Neural progenitor cell (in vitro differentiated cells): ENCODE results near the gene ACAD9. TPM values are rescaled to one million over a fixed set of nuclear protein-coding genes. Genes with fewer than 3 reads are reported as not detected.

ENCODE experiments used
- DNase-seq: peaks from one replicate; pipeline ENCODE4 v3.0.0-alpha.2; 2016; ENCODE audit warnings: low spot score
- H2AFZ ChIP-seq: fragments of 200-600 bp; sonication (generic); replicated peaks from 2 replicates; pipeline ENCODE4 v1.6.1; 2016; ENCODE audit warnings: antibody characterized with exemption
- H3F3A ChIP-seq: fragments of 200-600 bp; sonication (generic); 2 replicates; pipeline ENCODE4 v1.6.1; 2016; ENCODE audit warnings: antibody characterized with exemption, low read depth
- H3K27ac ChIP-seq: fragments of 200-600 bp; sonication (generic); 2 replicates; pipeline ENCODE4 v1.5.1; 2016; ENCODE audit warnings: mild to moderate bottlenecking
- H3K27me3 ChIP-seq: fragments of 200-600 bp; sonication (generic); 2 replicates; pipeline ENCODE4 v1.6.1; 2016; ENCODE audit warnings: mild to moderate bottlenecking, moderate library complexity
- H3K36me3 ChIP-seq: fragments of 200-600 bp; sonication (generic); 2 replicates; pipeline ENCODE4 v1.5.1; 2016
- H3K4me1 ChIP-seq: fragments of 200-600 bp; sonication (generic); 2 replicates; pipeline ENCODE4 v1.6.1; 2016; ENCODE audit warnings: mixed run types
- H3K4me2 ChIP-seq: fragments of 200-600 bp; sonication (generic); 2 replicates; pipeline ENCODE4 v1.6.1; 2016
- H3K4me3 ChIP-seq: fragments of 200-600 bp; sonication (generic); 2 replicates; pipeline ENCODE4 v1.5.1; 2016
- H3K79me2 ChIP-seq: fragments of 200-600 bp; sonication (generic); 2 replicates; pipeline ENCODE4 v1.6.1; 2016; ENCODE audit warnings: low read depth
- H3K9ac ChIP-seq: fragments of 200-600 bp; sonication (generic); 2 replicates; pipeline ENCODE4 v1.6.1; 2016
- H3K9me3 ChIP-seq: fragments of 200-600 bp; sonication (generic); 2 replicates; pipeline ENCODE4 v1.5.1; 2016; ENCODE audit warnings: low read depth
- H4K20me1 ChIP-seq: fragments of 200-600 bp; sonication (generic); 2 replicates; pipeline ENCODE4 v1.6.1; 2016; ENCODE audit warnings: low read depth
- H3K27ac Mint-ChIP-seq: 3 replicates; pipeline ENCODE4 v1.8.0; 2021; ENCODE audit warnings: mixed read lengths
- H3K27me3 Mint-ChIP-seq: 2 replicates; pipeline ENCODE4 v1.8.0; 2022; ENCODE audit warnings: low read depth, mild to moderate bottlenecking, inconsistent platforms, moderate library complexity, mixed read lengths; ENCODE audit not compliant: insufficient read depth
- H3K36me3 Mint-ChIP-seq: 3 replicates; pipeline ENCODE4 v1.8.0; 2021; ENCODE audit warnings: mixed read lengths
- H3K4me1 Mint-ChIP-seq: 3 replicates; pipeline ENCODE4 v1.8.0; 2021; ENCODE audit warnings: mixed read lengths
- H3K4me3 Mint-ChIP-seq: 3 replicates; pipeline ENCODE4 v1.8.0; 2021; ENCODE audit warnings: mild to moderate bottlenecking, moderate library complexity, mixed read lengths
- H3K9me3 Mint-ChIP-seq: 3 replicates; pipeline ENCODE4 v1.8.0; 2020; ENCODE audit warnings: mixed read lengths
- EZH2 ChIP-seq: fragments of 200-600 bp; sonication (generic); IDR thresholded peaks from 2 replicates; pipeline ENCODE4 v1.6.1; 2017; ENCODE audit warnings: antibody characterized with exemption, mild to moderate bottlenecking, moderate library complexity
- EZH2phosphoT487 ChIP-seq: fragments of 200-600 bp; sonication (generic); IDR thresholded peaks from 2 replicates; pipeline ENCODE4 v1.6.1; 2017; ENCODE audit warnings: antibody characterized with exemption
- total RNA-seq: library from RNA; depleted of rRNA; stranded (reverse); fragments of >200 nt; gene quantifications from 2 replicates; pipeline ENCODE4 v1.2.3, GENCODE V29; 2015; ENCODE audit warnings: low replicate concordance
- TF ChIP-seq, protein P1 (sequence below): fragments of 200-600 bp; sonication (generic); IDR thresholded peaks from 2 replicates; pipeline ENCODE4 v1.5.1; 2017; ENCODE audit warnings: antibody characterized with exemption, mild to moderate bottlenecking

Gene ACAD9
- total RNA-seq, 1 donor from 2014 or later, result 25.0 TPM

DNA sequence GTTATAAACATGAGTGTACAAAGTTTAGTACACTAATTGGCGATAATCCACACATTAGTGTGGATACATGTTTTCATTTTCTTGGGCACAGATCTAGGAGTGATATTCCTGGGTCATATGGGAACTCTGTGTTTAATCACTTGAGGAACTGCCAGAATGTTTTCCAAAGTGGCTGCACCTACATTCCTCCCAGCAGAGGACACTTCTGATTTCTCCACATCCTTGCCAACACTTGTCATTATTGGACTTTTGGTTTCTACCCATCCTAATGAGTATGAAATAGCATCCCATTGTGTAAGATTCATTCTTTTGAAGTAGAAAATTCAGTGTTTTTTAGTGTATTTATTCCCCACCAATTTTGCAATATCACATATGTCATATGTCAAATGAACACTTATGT is 60.8 kb downstream of the ACAD9 start:
- no peaks in the 10 kb centered on the region for H3K4me1 ChIP-seq
- H3K36me3 ChIP-seq, result no peaks in the 10 kb centered on the region
- H2AFZ ChIP-seq, result no peak overlapping the region
- H3K27me3 Mint-ChIP-seq, result peaks cover 2% of the 10 kb centered on the region
- H3K4me1 Mint-ChIP-seq, result no peaks in the 10 kb centered on the region
- H3K27ac Mint-ChIP-seq, result no peak overlapping the region
- no peak overlapping the region for H3K27ac ChIP-seq
- no peaks in the 10 kb centered on the region for H3K9me3 Mint-ChIP-seq
- H3K36me3 Mint-ChIP-seq, result peaks cover 1% of the 10 kb centered on the region
- H4K20me1 ChIP-seq, result no peaks in the 10 kb centered on the region
- H3K4me3 Mint-ChIP-seq, result no peak overlapping the region
- no peaks in the 10 kb centered on the region for H3K79me2 ChIP-seq
- TF ChIP-seq EZH2phosphoT487 (no peak), EZH2 (no peak)
- TF ChIP-seq, protein P1, sequence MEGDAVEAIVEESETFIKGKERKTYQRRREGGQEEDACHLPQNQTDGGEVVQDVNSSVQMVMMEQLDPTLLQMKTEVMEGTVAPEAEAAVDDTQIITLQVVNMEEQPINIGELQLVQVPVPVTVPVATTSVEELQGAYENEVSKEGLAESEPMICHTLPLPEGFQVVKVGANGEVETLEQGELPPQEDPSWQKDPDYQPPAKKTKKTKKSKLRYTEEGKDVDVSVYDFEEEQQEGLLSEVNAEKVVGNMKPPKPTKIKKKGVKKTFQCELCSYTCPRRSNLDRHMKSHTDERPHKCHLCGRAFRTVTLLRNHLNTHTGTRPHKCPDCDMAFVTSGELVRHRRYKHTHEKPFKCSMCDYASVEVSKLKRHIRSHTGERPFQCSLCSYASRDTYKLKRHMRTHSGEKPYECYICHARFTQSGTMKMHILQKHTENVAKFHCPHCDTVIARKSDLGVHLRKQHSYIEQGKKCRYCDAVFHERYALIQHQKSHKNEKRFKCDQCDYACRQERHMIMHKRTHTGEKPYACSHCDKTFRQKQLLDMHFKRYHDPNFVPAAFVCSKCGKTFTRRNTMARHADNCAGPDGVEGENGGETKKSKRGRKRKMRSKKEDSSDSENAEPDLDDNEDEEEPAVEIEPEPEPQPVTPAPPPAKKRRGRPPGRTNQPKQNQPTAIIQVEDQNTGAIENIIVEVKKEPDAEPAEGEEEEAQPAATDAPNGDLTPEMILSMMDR, result no peak
- H3K27me3 ChIP-seq, result no peaks in the 10 kb centered on the region
- H3F3A ChIP-seq, result no peaks in the 10 kb centered on the region
- DNase-seq, result no peak
- H3K9ac ChIP-seq, result no peak overlapping the region
- H3K9me3 ChIP-seq, result no peaks in the 10 kb centered on the region
- H3K4me2 ChIP-seq, result no peak overlapping the region
- H3K4me3 ChIP-seq, result no peak overlapping the region

DNA sequence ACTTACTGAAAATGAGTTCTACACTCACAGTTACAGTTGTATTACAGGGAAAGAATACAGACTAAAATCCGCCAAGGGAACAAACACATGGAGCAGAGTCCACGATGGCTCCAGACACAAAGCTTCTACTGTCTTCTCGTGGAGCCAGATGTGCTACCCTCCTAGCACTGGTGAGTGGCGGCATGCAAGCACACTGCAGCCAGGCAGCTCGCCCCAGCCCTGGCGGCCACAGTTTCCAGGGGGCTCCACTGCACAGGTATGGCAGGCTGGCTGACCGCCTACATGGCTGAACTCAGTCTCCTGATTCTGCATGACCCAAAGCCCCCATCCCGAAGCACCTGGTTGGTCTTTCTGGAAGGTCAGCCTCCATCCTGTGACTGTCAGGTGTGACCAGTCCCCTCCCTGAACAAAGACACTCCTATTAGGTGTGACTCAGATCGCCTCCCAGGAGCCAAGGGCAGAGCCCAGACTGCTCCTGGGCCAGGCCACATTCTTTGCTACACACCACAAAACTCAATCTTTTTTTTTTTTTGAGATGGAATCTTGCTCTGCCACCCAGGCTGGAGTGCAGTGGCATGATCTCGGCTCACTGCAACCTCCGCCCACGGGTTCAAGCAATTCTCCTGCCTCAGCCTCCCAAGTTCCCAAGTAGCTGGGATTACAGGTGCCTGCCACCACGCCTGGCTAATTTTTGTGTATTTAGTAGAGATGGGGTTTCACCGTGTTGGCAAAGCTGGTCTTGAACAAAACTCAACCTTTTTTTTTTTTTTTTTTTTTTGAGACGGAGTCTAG is 62.9 kb downstream of the ACAD9 start:
- H2AFZ ChIP-seq, result no peak overlapping the region
- H3K27ac Mint-ChIP-seq, result no peak overlapping the region
- H3F3A ChIP-seq, result no peaks in the 10 kb centered on the region
- no peaks in the 10 kb centered on the region for H3K9me3 Mint-ChIP-seq
- H3K27me3 ChIP-seq, result no peaks in the 10 kb centered on the region
- no peaks in the 10 kb centered on the region for H3K36me3 ChIP-seq
- no peak overlapping the region for H3K9ac ChIP-seq
- H3K27me3 Mint-ChIP-seq, result peaks cover 2% of the 10 kb centered on the region
- DNase-seq, result no peak
- no peaks in the 10 kb centered on the region for H3K79me2 ChIP-seq
- H3K4me1 ChIP-seq, result no peaks in the 10 kb centered on the region
- H4K20me1 ChIP-seq, result no peaks in the 10 kb centered on the region
- H3K36me3 Mint-ChIP-seq, result peaks cover 1% of the 10 kb centered on the region
- H3K4me1 Mint-ChIP-seq, result no peaks in the 10 kb centered on the region
- no peaks in the 10 kb centered on the region for H3K9me3 ChIP-seq
- no peak overlapping the region for H3K4me2 ChIP-seq
- no peak for TF ChIP-seq EZH2
- TF ChIP-seq EZH2phosphoT487, result no peak
- TF ChIP-seq, protein P1, result no peak
- no peak overlapping the region for H3K27ac ChIP-seq
- H3K4me3 ChIP-seq, result no peak overlapping the region
- no peak overlapping the region for H3K4me3 Mint-ChIP-seq

DNA sequence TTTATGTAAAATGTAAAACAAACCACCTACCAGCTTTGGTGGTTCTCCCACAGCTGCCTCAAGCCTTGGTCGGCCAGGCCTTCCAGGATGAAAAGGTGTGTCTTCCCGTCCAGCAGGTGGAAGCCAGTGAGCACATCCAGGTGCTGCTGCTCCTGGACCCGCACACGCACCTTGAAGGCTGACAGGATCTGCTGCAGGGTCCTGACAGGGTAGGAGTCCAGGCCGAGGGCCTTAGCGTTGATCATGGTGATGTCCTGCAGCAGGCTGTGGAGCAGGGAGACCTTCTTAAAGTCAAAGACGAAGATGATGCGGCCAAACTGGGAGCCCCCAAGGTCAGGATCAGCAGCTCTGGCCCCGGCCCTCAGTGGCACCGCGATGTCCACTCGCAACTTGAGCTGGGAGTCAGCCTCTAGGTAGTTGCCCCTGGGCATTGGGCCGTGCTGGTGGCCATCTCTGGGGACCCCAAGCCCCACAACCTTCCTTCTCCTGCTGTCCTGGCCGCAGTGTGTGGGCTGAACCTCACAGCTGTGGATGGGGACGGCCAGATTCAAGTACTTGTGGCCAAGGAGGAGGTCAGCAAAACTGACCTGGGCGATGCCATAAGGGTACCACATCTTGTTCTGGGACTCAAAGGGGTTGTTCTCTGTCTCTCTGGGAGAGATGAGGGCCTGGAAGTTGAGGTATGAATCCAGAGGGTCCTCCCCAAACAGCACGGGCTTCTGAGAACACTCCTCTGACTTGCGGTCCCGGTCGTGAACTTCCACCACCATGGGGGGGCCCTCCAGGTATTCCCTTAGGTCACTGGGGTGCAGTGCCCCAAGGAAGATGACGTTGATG is 65.8 kb downstream of the ACAD9 start:
- Histone ChIP-seq H3K79me2 (no peaks in the 10 kb centered on the region), H3K4me2 (no peak overlapping the region), H3K4me1 (peaks cover 2% of the 10 kb centered on the region), H3K27ac (no peak overlapping the region), H3F3A (no peaks in the 10 kb centered on the region), H3K9me3 (no peaks in the 10 kb centered on the region), H3K9ac (no peak overlapping the region), H3K36me3 (no peaks in the 10 kb centered on the region), H2AFZ (no peak overlapping the region), H3K27me3 (no peaks in the 10 kb centered on the region), H3K4me3 (no peak overlapping the region), H4K20me1 (no peaks in the 10 kb centered on the region)
- Mint-ChIP-seq H3K27ac (no peak overlapping the region), H3K4me3 (no peak overlapping the region), H3K36me3 (peaks cover 3% of the 10 kb centered on the region), H3K9me3 (no peaks in the 10 kb centered on the region), H3K27me3 (no peaks in the 10 kb centered on the region), H3K4me1 (peaks cover 2% of the 10 kb centered on the region)
- DNase-seq, result no peak
- TF ChIP-seq EZH2, result no peak
- TF ChIP-seq EZH2phosphoT487, result no peak
- TF ChIP-seq, protein P1, result no peak
